HepG2 (cell line): Measurements from ENCODE around the gene C5orf47. TPM values are rescaled to one million over a fixed set of nuclear protein-coding genes. Genes with fewer than 3 reads are reported as not detected.

ENCODE experiments used
- ARID4A ChIP-seq: sonication (generic); formaldehyde crosslinking; IDR thresholded peaks from 2 replicates; pipeline ENCODE4 v1.5.0; 2020; ENCODE audit warnings: mild to moderate bottlenecking, missing genetic modification reagents, borderline replicate concordance
- ARNT ChIP-seq: fragments of 450-650 bp; IDR thresholded peaks from 2 replicates; pipeline ENCODE4 v1.6.1; 2017
- FLYWCH1 ChIP-seq: sonication (generic); formaldehyde crosslinking; IDR thresholded peaks from 2 replicates; pipeline ENCODE4 v1.8.1; 2023; ENCODE audit warnings: mild to moderate bottlenecking, missing genetic modification reagents
- FOXP4 ChIP-seq: sonication (generic); formaldehyde crosslinking; IDR thresholded peaks from 2 replicates; pipeline ENCODE4 v1.4.0; 2020; ENCODE audit warnings: missing genetic modification reagents
- MNT ChIP-seq: fragments of 450-650 bp; IDR thresholded peaks from 2 replicates; pipeline ENCODE4 v1.6.1; 2016
- PAWR ChIP-seq: sonication (generic); formaldehyde crosslinking; IDR thresholded peaks from 2 replicates; pipeline ENCODE4 v1.4.0; 2020; ENCODE audit warnings: missing genetic modification reagents, mild to moderate bottlenecking, borderline replicate concordance
- PTBP1 ChIP-seq: fragments of 200-400 bp; formaldehyde crosslinking; IDR thresholded peaks from 2 replicates; pipeline ENCODE4 v1.6.1; 2018; ENCODE audit warnings: low read length, low read depth; ENCODE audit not compliant: poor library complexity, severe bottlenecking
- THRA ChIP-seq: sonication (generic); formaldehyde crosslinking; IDR thresholded peaks from 2 replicates; pipeline ENCODE4 v1.4.0; 2020; ENCODE audit warnings: missing genetic modification reagents, borderline replicate concordance
- TSC22D2 ChIP-seq: sonication (generic); formaldehyde crosslinking; IDR thresholded peaks from 2 replicates; pipeline ENCODE4 v1.5.1; 2020; ENCODE audit warnings: missing genetic modification reagents, mild to moderate bottlenecking, borderline replicate concordance
- ZBTB49 ChIP-seq: sonication (generic); formaldehyde crosslinking; IDR thresholded peaks from 2 replicates; pipeline ENCODE4 v1.4.0; 2020; ENCODE audit warnings: missing genetic modification reagents, borderline replicate concordance
- ZNF253 ChIP-seq: sonication (generic); formaldehyde crosslinking; IDR thresholded peaks from 2 replicates; pipeline ENCODE4 v1.8.0; 2022; ENCODE audit warnings: mild to moderate bottlenecking, missing genetic modification reagents, borderline replicate concordance
- ZNF367 ChIP-seq: sonication (generic); formaldehyde crosslinking; IDR thresholded peaks from 2 replicates; pipeline ENCODE4 v1.4.0; 2020; ENCODE audit warnings: missing genetic modification reagents, borderline replicate concordance
- ZNF503 ChIP-seq: sonication (generic); formaldehyde crosslinking; IDR thresholded peaks from 2 replicates; pipeline ENCODE4 v1.4.0; 2020; ENCODE audit warnings: missing genetic modification reagents
- ZNF644 ChIP-seq: IDR thresholded peaks from 2 replicates; pipeline ENCODE4 v1.6.1; 2016; ENCODE audit warnings: low read depth
- ZNF879 ChIP-seq: sonication (generic); formaldehyde crosslinking; IDR thresholded peaks from 2 replicates; pipeline ENCODE4 v1.8.1; 2023; ENCODE audit warnings: missing genetic modification reagents
- polyA plus RNA-seq, 8 experiments: library from polyadenylated mRNA; depleted of rRNA in 3 of 8; stranded (reverse) in 7 of 8; unstranded in 1 of 8; fragments of >200 nt; fragmentation: Illumina TruSeq in 4 of 8; extraction: Trizol in 4 of 8; gene quantifications; 2 replicates each; pipeline versions ENCODE4 v1.2.1 to v1.2.3, GENCODE V29; 2011 to 2016; ENCODE audit warnings: low read depth in 4 of 8, missing spikeins in 1 of 8, mixed read lengths in 1 of 8; ENCODE audit not compliant: insufficient read depth in 1 of 8
- total RNA-seq, 5 experiments: library from RNA; depleted of rRNA; stranded (reverse); fragments of >200 nt; fragmentation: Illumina TruSeq; extraction: Trizol; gene quantifications; 2 replicates each; pipeline ENCODE4 v1.2.3, GENCODE V29; 2016; ENCODE audit warnings: low read depth in 1 of 5

C5orf47 gene
- total and polyA plus RNA-seq, 2 of the 13 experiments (the other 11 are each of a cell fraction or from before 2014, with no cell fraction given) = not detected

- no peak for TF ChIP-seq ZBTB49
- TF ChIP-seq PTBP1 = no peak
- no peak for TF ChIP-seq MNT
- peak; percentile 78 for TF ChIP-seq FOXP4 (CRISPR knock-in tag)
- TF ChIP-seq TSC22D2 (CRISPR knock-in tag) = no peak
- TF ChIP-seq ARNT = no peak
- TF ChIP-seq ZNF644 (CRISPR knock-in tag) = no peak
- peak; percentile 29; the same call in 1 of the 2 replicates for TF ChIP-seq THRA
- no peak for TF ChIP-seq ZNF367 (CRISPR knock-in tag)
- no peak; the same call in 1 of the 2 replicates for TF ChIP-seq ARID4A (CRISPR knock-in tag)
- TF ChIP-seq ZNF879 = no peak
- TF ChIP-seq PAWR (CRISPR knock-in tag) = no peak
- TF ChIP-seq ZNF503 (CRISPR knock-in tag) = peak; percentile 37; the same call in 1 of the 2 replicates
- no peak for TF ChIP-seq ZNF253
- no peak for TF ChIP-seq FLYWCH1 (CRISPR knock-in tag)
Measured at GRCh38 chr5:173953528-173954090, 35.4 kb upstream of the C5orf47 start (continued).
